RPMI7951 (cell line): Measurements from ENCODE around the gene AIF1. TPM values are rescaled to one million over a fixed set of nuclear protein-coding genes. Genes with fewer than 3 reads are reported as not detected.

Experiments
- DNase-seq: peaks from one replicate; pipeline ENCODE4 v3.0.0-alpha.2; 2012; ENCODE audit warnings: low read depth
- total RNA-seq: library from RNA; depleted of rRNA; stranded (reverse); fragments of >200 nt; shearing (Covaris generic); gene quantifications from 2 replicates; pipeline ENCODE4 v1.2.3, GENCODE V29; 2014; rRNA removed

Gene AIF1
- not detected in 2 replicates for total RNA-seq

GRCh38 chr6:31614684-31615578, at the start of gene AIF1:
Gene AIF1, plus strand, starts transcription at chr6:31615234. Its CDS starts 96 bp downstream, at chr6:31615330.
- DNase-seq: no peak

- no peak for DNase-seq
Observed at GRCh38 chr6:31567531-31568370, 47.3 kb upstream of the AIF1 start.

DNA sequence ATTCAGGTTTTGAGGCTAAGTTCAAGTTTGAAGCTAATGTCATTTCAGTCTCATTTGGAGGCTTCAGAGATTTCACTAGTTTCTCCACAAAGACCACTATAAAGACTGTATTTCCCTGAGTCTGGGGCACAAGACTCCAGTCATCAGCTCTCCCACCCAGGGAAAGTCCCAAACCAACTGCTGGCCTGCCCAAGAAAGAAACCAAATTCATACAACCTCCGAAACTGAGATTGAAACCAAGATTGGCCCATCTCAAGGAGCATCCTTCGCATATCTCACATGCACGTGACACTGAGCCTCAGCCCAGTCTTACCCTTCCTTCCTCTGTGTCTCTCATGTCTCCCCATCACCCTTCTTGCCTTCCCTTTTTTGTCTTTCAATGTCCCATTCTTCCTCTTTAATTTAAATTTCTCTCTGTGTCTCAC, 46.5 kb upstream of the AIF1 start:
- DNase-seq: no peak

DNA sequence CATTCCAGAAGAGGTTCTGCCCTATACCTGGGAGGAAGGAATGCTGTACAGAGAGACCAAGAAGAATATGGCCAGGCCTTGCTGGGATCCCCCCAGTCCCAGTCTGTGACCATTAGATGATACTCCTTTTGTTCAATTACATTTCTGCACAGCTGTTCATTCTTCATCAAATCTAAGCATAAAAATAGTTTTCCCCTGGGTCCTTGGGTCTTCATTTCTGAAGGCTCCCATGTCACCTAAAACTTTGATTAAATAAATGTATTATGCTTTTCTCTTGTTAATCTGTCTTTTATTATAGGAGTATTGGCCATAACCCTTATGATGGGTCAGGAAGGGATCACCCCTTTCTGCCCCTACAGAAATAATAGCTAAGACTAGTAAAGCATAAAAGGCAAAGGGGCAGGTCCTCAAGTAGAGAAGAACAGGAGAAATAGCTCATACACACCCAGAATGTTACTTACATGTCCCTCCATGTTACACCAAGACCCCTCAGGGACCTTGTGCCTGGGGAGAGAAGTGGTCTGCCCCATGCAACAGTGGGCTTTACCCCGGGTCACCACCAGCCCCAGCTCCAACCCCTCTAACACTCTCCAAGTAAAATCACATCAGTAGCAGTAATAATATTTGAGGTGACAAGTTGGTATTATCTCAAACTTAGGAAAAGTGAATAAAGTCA, 45.0 kb upstream of the AIF1 start:
- no peak for DNase-seq

GRCh38 chr6:31572041-31572911, 42.8 kb upstream of the AIF1 start, which contains the start of gene LTA:
Gene LTA, plus strand, starts transcription at chr6:31572289. Its CDS starts 454 bp downstream, at chr6:31572743.
- DNase-seq: no peak

DNA sequence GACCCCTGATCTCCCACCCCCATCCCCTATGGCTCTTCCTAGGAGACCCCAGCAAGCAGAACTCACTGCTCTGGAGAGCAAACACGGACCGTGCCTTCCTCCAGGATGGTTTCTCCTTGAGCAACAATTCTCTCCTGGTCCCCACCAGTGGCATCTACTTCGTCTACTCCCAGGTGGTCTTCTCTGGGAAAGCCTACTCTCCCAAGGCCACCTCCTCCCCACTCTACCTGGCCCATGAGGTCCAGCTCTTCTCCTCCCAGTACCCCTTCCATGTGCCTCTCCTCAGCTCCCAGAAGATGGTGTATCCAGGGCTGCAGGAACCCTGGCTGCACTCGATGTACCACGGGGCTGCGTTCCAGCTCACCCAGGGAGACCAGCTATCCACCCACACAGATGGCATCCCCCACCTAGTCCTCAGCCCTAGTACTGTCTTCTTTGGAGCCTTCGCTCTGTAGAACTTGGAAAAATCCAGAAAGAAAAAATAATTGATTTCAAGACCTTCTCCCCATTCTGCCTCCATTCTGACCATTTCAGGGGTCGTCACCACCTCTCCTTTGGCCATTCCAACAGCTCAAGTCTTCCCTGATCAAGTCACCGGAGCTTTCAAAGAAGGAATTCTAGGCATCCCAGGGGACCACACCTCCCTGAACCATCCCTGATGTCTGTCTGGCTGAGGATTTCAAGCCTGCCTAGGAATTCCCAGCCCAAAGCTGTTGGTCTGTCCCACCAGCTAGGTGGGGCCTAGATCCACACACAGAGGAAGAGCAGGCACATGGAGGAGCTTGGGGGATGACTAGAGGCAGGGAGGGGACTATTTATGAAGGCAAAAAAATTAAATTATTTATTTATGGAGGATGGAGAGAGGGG, 41.6 kb upstream of the AIF1 start:
- no peak for DNase-seq

GRCh38 chr6:31574106-31575061, 40.6 kb upstream of the AIF1 start:
- DNase-seq: no peak

GRCh38 chr6:31575335-31575901, 39.6 kb upstream of the AIF1 start, which contains the start of gene TNF:
Gene TNF, plus strand, starts transcription at chr6:31575565. Its CDS starts 177 bp downstream, at chr6:31575742.
- DNase-seq: peak; percentile 67

- DNase-seq: no peak
Observed at GRCh38 chr6:31575952-31576685, 38.9 kb upstream of the AIF1 start.

GRCh38 chr6:31576897-31577578, 38.0 kb upstream of the AIF1 start:
- DNase-seq: no peak

- no peak for DNase-seq
Observed at GRCh38 chr6:31577579-31577966, 37.5 kb upstream of the AIF1 start.

GRCh38 chr6:31578184-31579118, 36.6 kb upstream of the AIF1 start:
- DNase-seq: peak; percentile 32

- no peak for DNase-seq
Observed at GRCh38 chr6:31579119-31579505, 35.9 kb upstream of the AIF1 start.

GRCh38 chr6:31579546-31580437, 35.2 kb upstream of the AIF1 start:
- no peak for DNase-seq

DNA sequence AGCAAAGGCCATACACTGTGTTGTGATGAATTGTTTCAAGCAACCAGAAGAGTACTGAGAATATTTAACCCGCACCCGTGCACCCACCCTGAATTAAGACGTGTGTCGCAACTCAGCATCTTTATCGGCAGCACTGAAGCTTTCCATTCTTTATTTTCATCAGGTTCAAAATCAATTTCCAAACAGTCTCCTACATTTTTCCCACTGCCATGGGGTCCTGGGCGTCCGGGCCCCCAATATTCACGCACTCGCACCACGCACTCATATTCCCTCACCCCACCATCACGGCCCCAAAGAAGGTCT, 34.6 kb upstream of the AIF1 start:
- DNase-seq: no peak
